Liver (tissue), 3 donors: ENCODE results near the gene MYO6.

Experiments used
- SP1 ChIP-seq: IDR thresholded peaks from 2 replicates; pipeline ENCODE4 v1.6.1; 2018; ENCODE audit warnings: antibody characterized with exemption, mild to moderate bottlenecking
- TF ChIP-seq, protein P1 (sequence below): fragments of 150-350 bp; IDR thresholded peaks from 2 replicates; pipeline ENCODE4 v1.5.1; 2017; ENCODE audit warnings: improper control_type of control experiment, low read depth, low read length; ENCODE audit not compliant: missing input control
- TF ChIP-seq, protein P2 (sequence below): IDR thresholded peaks from 2 replicates; pipeline ENCODE4 v1.6.1; 2016; ENCODE audit warnings: antibody characterized with exemption
- donor health status: healthy.
- donor health status: healthy.

DNA sequence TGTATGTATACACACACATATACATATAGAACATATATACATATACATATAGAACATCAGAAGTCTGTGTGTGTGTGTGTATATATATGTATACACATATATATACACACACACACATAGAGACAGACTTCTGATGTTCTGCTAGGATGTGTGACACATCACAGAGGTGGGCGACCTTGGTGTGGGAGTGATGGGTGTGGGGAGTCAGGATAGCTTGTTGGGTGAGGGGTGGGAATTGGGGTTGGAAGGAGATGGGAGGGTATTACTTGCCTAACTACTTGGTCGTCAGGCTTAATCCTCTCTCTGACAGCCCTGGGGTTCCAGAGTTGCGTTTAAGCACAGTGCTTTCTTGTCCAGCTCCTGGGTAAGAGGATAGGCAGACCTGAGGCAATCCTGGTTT, 8.3 kb downstream of the MYO6 start:
- TF ChIP-seq, protein P1, sequence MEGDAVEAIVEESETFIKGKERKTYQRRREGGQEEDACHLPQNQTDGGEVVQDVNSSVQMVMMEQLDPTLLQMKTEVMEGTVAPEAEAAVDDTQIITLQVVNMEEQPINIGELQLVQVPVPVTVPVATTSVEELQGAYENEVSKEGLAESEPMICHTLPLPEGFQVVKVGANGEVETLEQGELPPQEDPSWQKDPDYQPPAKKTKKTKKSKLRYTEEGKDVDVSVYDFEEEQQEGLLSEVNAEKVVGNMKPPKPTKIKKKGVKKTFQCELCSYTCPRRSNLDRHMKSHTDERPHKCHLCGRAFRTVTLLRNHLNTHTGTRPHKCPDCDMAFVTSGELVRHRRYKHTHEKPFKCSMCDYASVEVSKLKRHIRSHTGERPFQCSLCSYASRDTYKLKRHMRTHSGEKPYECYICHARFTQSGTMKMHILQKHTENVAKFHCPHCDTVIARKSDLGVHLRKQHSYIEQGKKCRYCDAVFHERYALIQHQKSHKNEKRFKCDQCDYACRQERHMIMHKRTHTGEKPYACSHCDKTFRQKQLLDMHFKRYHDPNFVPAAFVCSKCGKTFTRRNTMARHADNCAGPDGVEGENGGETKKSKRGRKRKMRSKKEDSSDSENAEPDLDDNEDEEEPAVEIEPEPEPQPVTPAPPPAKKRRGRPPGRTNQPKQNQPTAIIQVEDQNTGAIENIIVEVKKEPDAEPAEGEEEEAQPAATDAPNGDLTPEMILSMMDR = no peak
- TF ChIP-seq, protein P2, sequence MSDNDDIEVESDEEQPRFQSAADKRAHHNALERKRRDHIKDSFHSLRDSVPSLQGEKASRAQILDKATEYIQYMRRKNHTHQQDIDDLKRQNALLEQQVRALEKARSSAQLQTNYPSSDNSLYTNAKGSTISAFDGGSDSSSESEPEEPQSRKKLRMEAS = no peak
- TF ChIP-seq SP1 = no peak
